NB4 (cell line): ENCODE data around the gene CCDC85C.
A peak's percentile ranks its signal among the peaks of the same experiment; 100 is the strongest.

Source experiments
- DNase-seq: peaks from one replicate; pipeline ENCODE4 v3.0.0; 2010; ENCODE audit warnings: low read depth
- H3K4me3 ChIP-seq: one replicate; pipeline ENCODE4 v1.5.1; 2011; ENCODE audit warnings: mild to moderate bottlenecking, low read depth, low read length, moderate library complexity
- MYC ChIP-seq: IDR thresholded peaks from 2 replicates; pipeline ENCODE4 v1.6.1; 2011; ENCODE audit warnings: low read depth, low read length
- POLR2A ChIP-seq: IDR thresholded peaks from 2 replicates; pipeline ENCODE4 v1.6.1; 2011; ENCODE audit warnings: mild to moderate bottlenecking; ENCODE audit not compliant: insufficient read length; ENCODE audit errors: extremely low read depth
- TF ChIP-seq, protein P1 (sequence below): IDR thresholded peaks from one replicate; pipeline ENCODE4 v1.5.1; 2012; ENCODE audit warnings: low read depth, low read length
- TF ChIP-seq, protein P2 (sequence below): IDR thresholded peaks from 2 replicates; pipeline ENCODE4 v1.6.1; 2011; ENCODE audit warnings: low read depth, low read length

Gene CCDC85C

DNA sequence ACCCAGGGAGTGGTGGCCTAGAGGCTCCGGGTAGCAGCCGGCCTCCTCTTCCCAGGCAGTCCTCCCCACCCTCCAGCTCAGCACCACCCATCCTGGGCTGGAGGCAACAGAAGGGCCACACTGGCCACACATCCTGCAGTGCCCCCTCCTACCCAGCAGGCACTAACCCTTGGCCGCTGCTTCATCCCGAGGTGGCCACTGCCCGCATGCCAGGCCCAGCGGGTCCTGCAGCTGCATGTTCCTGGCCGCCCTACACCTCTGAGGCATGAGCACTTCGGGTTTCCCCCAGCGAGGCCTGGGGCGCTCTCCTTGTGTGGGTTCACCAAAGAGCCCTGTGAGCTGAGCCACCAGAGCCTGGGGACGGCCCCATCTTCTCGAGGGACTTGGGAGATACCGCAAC is 61.4 kb downstream of the CCDC85C start:
- H3K4me3 ChIP-seq = no peak overlapping the region
- no peak for DNase-seq
- TF ChIP-seq POLR2A (no peak), MYC (no peak)
- TF ChIP-seq, protein P1, sequence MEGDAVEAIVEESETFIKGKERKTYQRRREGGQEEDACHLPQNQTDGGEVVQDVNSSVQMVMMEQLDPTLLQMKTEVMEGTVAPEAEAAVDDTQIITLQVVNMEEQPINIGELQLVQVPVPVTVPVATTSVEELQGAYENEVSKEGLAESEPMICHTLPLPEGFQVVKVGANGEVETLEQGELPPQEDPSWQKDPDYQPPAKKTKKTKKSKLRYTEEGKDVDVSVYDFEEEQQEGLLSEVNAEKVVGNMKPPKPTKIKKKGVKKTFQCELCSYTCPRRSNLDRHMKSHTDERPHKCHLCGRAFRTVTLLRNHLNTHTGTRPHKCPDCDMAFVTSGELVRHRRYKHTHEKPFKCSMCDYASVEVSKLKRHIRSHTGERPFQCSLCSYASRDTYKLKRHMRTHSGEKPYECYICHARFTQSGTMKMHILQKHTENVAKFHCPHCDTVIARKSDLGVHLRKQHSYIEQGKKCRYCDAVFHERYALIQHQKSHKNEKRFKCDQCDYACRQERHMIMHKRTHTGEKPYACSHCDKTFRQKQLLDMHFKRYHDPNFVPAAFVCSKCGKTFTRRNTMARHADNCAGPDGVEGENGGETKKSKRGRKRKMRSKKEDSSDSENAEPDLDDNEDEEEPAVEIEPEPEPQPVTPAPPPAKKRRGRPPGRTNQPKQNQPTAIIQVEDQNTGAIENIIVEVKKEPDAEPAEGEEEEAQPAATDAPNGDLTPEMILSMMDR = no peak
- TF ChIP-seq, protein P2, sequence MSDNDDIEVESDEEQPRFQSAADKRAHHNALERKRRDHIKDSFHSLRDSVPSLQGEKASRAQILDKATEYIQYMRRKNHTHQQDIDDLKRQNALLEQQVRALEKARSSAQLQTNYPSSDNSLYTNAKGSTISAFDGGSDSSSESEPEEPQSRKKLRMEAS = no peak

DNA sequence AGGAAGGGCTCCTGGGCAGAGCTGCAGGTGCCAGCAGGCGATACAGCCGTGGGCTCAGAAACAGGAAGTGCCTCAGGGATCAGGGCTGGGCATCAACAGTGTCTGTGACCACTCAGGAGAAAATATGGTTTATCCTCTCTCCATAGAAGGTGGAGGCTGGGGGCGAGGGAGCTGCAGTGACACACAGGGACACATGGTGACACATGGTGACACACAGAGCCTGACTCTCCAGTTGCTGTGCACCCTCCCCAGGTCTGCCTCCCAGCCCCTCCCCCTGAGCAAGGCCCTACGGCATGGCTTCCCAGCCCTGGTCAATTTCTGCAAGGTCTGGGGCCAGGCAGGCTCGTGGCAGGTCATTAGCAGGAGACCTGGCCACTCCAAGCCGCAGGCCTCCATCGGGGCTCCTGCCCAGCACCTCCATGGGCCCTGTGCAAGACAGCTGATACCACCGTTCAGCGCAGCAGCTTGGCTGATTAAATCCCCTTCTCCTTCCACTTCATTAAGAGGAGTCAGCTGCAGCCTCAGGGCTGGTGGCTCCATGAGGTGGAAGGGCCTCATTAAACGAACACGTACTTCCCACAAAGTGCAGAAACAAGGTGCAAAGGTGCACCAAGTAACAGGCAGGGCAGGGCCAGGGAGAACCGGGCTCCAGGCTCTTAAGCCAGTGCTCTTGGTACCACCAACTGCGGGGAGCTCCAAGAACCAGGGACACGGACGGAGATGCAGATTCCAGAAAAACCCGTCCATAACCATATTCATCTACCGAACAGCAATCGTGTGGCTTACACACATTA is 62.1 kb downstream of the CCDC85C start:
- H3K4me3 ChIP-seq = no peak overlapping the region
- peak; percentile 34 for DNase-seq
- TF ChIP-seq POLR2A (no peak), MYC (no peak)
- TF ChIP-seq, protein P2 = no peak
- TF ChIP-seq, protein P1 = no peak

DNA sequence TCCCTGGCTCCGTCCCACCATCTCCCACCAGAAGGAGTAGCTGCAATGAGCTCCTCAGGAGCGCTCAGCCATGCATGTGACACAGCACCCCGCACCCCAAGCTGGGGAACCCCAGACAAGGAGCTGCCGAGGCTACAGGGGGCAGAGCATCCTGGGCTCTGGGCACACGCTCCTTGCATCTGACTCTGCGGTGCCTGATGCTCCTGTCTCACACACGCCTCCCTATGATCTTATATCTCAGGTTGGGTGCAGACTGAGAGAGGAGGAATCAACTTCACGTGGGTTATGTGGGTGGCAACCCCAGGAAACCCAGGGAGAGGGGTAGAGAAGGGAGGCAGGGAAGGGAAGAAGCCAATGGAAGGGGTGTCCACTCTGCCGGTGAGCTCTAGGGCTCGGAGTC is 62.8 kb downstream of the CCDC85C start:
- DNase-seq = no peak
- no peak for TF ChIP-seq POLR2A
- TF ChIP-seq, protein P1 = no peak
- no peak for TF ChIP-seq MYC
- TF ChIP-seq, protein P2 = no peak
- H3K4me3 ChIP-seq = no peak overlapping the region

DNA sequence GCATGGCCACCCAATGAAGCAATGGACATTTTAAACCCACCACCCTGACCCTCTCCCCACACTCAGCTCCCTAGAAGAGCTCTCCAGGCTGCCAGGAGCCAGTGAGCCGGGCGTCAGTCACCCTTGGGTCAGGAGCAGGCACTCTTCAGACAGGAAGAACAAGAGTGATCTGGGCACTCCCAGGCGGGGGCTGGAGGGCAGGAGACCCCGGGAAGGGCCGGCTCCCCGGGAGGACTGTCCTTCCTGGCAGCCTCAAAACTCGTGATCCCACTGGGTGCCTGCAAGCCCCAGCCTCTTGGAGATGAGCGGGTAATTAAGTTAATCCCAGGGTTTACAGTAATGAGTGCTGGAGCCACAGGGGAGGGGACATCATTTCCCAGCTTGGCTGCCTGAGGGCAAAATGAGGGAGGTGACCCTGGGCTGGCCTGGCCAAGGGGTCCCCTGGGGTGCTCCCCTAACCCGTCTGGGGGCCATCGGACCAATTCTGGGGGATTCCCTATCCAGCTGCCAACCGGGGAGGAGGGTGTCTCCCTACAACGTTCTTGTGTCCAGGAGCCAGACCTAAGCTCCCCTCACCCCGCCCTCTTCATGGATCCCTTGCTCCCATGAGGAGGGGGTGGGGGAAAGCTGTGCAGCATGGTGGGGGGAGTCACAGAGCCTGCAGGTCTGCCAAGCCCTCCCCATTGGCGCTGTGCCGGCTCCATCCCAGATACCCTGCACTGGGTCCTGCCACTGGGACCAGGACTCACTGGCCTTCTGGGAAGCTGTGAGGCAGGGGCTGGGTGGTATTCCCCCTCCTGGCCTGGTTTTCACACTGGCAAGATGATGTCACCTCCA is 63.6 kb downstream of the CCDC85C start:
- TF ChIP-seq MYC = no peak
- TF ChIP-seq, protein P2 = no peak
- no peak for TF ChIP-seq POLR2A
- TF ChIP-seq, protein P1 = no peak
- DNase-seq = no peak

DNA sequence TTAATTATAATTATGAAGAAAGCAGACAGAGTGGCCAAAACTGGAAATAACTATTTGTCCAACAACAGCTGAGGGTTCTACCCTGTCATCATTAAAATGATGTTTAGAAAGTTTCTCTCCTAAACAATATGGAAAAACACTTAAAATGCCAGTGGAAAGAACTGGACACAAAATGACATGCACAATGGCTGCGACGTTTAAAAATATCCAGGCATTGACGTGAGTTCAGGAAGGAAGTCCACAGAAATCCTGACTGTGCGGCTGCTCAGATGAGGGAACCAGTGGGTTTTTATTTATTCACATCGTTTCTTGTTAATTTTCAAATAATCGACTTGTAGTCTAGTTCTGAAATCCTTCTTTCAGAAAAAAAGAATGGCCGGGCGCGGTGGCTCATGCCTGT is 64.5 kb downstream of the CCDC85C start:
- no peak overlapping the region for H3K4me3 ChIP-seq
- TF ChIP-seq MYC = no peak
- TF ChIP-seq, protein P2 = no peak
- no peak for TF ChIP-seq POLR2A
- TF ChIP-seq, protein P1 = no peak
- no peak for DNase-seq

More for the DNA sequence above, 63.6 kb downstream of the CCDC85C start:
- no peak overlapping the region for H3K4me3 ChIP-seq
